GM21367 (cell line): ENCODE measurements around the gene PMS2.
"Not testable (repeated sequence)": the region's sequence is repeated elsewhere in the genome, so short reads cannot be mapped to it uniquely, and the experiment has no call there.

ENCODE experiments used
- ATAC-seq: cut with Tn5 transposase; IDR thresholded peaks from one replicate; pipeline ENCODE4 v1.9.1; 2021; ENCODE audit not compliant: unreplicated experiment

Gene PMS2

DNA sequence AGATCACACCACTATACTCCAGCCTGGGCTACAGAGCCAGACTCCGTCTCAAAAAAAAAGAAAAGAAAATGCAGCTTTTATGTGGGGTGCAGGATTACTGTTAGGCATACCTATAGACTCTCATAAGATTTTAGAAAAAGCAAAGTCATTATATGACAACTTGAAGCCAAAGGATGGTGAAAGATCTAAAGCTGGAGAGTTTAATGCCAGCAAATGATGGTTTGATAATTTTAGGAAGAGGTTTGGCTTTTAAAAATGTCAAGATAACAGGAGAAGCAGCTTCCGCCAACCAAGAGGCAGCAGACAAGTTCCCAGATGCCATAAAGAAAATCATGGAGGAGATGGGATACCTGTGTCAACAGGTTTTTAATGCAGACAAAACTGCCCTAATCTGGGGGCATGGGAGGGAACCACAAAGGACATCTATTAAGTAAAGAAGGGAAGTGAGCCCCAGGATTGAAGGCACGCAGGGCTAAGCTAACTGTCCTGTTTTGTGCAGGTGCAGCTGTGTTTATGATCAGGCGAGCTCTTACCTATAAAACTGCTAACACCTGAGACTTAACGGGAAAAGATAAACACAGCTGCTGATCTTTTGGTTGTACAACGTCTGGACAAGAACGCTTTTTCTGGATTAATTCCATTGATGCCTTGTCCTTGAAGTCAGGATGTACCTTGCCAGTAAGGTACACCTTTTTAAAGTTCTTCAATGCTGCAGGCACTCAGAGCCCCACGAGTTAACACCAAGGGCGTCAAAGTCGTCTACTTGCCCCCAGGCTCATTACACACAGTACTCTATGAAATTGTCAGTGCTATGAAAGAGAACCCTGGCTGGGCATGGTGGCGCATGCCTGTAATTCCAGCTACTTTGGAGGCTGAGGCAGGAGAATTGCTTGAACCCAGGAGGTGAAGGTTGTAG is 11.8 kb upstream of the PMS2 start:
- ATAC-seq, result no peak

DNA sequence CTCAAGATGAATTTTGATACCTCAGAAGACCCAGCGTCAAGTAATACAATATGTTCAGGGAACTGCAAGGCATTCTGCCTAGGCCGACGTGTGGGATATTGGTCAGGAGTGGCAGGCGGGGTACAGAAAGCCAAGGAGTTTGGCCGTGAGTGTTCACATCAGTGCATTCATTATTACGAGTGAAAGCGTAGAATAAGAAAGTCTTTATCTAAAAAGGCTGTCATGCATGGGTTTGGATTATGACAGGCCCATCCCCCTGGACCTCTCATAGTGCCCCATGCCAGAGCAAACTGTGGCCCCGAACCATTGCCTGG is 7.8 kb upstream of the PMS2 start:
- ATAC-seq, result no peak

DNA sequence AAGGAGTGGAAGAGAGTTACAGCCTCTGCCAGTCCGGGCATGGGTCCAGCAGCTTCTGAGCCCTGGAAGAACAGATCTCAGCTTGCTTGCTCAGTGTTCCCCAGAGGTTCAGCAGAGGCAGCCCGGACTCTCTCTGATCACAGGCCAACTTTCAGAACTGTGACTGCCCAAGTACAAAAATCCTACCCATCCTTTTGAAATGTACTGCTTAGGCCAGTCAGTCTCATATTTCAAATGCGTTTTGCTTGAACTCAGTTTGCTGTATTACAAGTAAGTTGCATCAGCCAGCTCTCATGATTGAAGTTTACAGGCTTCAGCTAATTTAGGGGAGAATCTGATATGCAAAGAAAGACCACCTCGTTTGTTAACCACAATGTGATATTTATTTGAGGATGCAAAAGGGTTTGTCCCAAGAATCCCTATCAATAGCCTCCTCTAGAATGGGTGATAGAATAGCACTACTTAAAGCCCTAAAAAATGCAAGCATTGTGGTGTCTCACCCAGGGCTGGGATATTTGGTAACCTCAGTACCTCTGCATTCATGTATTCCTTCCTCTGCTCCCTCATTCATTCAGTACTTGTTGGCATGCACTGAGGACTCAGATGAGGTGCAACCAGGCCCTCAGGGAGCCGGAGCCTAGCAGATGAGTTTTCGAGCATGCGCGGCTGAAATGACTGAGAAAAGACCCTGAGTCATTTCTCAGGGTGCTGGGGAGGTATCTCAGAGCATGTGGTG is 7.2 kb upstream of the PMS2 start:
- no peak for ATAC-seq

DNA sequence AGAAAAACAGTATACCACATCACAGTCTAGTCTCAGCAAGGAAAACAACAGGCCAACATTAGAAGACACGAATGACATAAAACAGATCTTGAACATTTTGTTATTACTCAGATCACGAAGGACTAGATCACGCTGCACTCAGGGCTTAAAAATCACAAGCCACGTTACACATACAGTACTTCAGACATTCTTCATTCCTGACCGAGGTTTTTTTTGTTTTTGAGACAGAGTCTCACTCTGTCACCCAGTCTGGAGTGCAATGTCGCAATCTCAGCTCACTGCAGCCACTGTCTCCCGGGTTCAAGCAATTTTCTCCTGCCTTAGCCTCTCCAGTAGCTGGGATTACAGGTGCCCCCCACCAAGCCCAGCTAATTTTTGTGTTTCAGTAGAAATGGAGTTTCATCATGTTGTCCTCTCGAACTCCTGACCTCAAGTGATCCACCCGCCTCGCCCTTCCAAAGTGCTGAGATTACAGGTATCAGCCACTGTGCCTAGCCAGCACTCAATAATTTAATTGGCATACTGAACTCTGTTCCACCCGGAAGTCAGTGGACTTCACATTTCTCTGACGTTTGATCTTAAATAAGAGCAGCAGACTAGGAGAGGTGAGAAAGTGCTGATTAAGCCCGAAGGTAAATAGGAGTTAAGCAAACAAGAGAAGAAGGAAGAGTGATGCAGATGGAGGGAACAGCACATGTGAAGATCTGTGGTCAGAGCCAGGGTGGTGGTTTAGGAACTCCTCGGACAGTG is 3.7 kb upstream of the PMS2 start:
- no peak for ATAC-seq

DNA sequence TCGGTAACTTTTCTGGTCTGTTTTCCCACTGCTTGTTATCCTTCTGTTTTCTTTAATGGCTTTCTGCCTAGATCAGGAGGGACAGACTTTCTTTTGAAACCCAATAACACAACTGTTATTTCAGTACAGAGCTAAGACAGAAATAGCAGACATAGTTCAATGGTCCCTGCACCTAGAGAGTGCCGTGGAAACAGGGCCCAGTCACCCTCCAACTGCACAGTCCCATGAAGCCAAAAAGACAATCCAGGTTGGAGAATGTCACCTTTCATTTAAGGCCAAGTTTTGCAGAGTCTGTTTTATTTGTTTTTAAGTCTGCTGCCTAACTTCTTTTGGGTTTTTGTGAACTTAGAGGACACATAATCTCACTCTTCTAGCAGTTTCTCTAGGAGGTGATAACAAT is 2.7 kb upstream of the PMS2 start:
- ATAC-seq, result no peak

DNA sequence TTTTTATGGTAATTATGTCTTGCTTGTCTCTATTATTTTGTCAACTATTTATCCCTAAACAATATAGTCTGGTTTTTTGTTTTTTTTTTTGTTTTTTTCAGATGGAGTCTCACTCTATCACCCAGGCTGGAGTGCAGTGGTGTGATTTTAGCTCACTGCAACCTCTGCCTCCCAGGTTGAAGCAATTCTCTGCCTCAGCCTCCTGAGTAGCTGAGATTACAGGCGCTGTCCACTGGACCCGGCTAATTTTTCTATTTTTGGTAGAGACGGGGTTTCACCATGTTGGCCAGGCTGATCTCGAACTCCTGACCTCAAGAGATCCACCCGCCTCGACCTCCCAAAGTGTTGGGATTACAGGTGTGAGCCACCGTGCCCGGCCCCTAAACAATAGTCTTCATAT is 1.5 kb upstream of the PMS2 start:
- ATAC-seq, result not testable (repeated sequence)

DNA sequence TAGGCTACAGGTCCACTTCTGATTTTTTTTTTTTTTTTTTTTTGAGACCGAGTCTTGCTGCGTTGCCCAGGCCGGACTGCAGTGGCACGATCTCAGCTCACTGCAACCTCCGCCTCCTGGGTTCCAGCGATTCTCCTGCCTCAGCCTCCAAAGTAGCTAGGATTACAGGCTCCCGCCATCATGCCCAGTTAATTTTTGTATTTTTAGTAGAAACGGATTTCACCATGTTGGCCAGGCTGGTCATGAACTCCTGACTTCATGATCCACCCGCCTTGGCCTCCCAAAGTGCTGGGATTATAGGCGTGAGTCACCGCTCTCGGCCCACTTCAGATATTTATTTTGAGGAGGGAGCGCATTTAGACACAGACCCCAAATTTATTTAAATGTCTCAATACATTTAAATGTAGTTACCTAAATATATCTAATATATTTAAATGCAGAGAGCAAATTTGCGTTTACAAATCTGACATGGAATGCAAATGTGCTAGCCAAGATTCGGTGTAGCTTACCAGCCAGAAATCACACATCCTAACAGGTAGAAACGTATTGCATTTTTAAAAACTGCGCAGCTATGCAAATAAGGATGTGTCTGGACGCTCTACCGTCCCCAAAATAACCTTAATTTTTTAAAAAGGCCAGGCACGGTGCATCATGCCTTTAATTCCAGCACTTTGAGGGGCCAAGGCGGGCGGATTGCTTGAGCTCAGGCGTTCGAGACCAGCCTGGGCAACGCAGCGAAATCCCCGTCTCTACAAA is 836 bp downstream of the PMS2 start:
- ATAC-seq, result not testable (repeated sequence)

DNA sequence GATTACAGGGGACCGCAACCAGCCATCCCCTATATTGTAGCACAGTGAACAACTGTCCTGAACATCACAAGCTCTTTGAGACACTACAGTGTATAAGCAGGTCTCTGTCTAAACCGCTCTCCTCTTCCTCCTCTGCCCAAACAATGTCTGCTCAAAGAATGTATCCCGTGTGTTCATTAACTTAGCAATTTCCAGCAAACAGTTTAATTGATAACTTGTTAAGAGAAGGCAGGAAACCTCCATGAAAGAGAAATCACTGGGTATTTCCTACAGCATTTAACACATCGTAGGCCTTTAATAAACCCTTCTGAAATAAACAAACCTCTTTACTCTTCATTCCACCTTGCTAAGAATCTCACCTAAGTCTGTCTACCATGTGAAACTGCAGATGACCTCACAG is 1.5 kb downstream of the PMS2 start:
- no peak for ATAC-seq

DNA sequence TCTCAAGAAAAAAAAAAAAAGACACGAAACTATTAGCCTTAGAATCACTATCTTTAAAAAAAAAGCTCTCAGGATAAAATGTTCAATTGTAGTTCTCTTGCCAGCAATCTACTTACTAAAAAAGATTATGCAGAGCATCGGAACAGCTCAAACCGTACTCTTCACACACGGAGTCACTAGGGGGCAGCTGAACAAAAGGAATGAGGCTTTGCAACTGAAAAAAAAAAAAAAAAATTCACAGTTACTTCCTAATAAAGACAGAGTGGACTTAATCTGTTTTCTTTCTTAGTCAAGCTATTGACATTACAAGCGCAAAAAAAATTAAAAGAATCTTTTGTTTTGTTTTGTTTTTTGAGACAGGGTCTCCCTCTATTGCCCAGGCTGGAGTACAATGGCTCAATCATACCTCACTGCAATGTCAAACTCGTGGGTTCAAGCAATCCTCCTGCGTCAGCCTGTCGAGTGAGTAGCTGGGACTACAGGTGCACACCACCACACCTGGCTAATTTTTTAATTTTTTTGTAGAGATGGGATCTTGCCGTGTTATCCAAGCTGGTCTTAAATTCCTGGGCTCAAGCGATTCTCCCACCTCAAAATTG is 11.5 kb downstream of the PMS2 start:
- no peak for ATAC-seq

DNA sequence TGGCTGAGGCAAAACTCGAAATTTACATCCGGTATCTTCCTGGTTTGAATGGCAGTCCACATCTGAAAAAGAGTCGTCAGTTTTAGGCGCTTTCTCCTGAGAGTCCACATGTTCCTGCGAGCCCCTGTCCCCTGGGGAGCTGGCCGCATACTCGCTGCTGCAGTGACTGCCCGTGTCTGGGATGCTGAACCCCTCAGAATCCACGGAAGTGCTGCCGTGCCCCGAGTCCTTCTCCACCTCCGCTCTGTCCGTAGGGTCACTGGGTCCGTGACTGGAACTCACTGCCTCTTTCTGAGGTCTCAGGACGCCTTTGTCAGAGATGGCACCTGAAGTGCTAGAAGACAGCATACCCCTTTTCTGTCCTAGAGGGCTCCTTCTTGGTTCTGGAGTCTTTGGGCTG is 21.8 kb downstream of the PMS2 start:
- ATAC-seq, result not testable (repeated sequence)

DNA sequence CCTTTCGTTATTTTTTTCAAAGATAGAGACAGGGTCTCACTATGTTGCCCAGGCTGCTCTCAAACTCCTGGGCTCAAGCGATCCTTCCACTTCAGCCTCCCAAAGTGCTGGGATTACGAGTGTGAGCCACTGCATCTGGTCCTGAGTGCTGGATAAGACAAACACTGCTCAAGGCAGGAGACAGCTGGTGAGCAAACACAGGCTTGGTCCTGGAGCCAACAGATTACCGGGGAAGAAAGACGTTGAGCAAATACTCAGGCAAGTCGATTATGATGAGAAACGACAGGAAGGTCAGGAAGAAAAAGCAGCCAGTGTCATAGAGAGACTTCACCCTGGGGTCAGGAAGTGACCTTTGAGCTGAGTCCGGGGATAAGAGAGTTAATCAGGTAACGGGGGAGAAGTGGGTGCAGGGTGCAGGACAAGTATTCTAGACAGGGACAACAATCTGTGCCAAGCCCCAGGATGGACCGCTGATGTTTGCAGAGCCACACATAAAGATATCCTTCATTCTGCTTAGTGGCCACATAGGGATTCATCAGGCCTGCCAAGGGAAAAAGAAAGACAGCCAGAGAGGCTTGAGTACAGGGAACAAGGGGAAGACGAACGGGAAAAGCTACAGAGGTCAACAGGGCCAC is 29.1 kb downstream of the PMS2 start:
- not testable (repeated sequence) for ATAC-seq

DNA sequence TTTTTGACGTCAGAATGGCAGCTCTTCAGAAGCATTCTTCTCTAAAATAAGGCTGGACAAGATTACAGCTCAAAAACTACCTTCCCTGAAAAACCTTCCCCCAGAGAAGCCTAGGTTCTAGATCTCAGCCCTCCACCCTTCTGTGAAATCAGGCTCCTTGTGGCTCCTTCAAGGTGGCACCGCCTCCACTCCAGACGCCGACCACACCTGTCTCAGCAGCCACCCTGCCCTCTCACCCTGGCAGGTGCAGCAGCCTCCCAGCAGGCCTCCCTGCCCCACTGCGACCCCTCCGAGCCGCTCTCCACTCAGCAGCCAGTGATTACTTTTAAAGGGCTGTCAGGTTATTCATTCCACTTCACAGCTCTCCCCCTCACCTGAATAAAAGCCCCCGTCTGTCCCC is 35.3 kb downstream of the PMS2 start:
- ATAC-seq, result not testable (repeated sequence)

DNA sequence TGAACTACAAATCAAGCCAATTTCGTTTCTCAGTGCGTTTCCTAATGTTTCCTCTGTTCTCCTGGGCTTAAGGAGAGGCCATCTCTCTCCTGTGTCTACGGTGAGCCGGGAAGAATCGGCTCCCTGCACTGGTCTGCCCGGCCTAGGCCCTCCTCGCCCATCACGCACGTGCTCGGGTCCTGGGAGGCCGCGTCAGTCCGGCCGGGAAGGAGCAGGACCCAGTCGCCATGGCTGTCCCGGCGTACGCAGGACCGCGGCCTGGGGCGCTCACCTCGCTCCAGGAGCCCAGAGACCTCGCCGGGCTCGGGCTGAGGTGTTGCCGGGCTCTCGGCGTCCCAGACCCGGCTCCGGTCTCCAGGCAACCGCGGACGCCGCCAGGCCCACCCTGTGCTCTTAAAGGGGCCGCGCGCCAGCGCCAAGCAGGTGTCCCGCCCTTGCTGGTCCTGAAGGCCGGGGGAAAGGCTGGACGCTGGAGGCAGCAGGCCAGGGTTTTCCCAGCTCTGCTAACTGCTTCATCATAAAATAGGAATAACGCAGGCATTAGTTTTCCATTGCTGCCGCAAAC is 38.4 kb downstream of the PMS2 start, which contains the start of gene RSPH10B:
TSS of gene RSPH10B (minus strand) at position 343 of the 565 bp plus-strand sequence. CDS start 3,573 bp downstream, outside the sequence.
- not testable (repeated sequence) for ATAC-seq

DNA sequence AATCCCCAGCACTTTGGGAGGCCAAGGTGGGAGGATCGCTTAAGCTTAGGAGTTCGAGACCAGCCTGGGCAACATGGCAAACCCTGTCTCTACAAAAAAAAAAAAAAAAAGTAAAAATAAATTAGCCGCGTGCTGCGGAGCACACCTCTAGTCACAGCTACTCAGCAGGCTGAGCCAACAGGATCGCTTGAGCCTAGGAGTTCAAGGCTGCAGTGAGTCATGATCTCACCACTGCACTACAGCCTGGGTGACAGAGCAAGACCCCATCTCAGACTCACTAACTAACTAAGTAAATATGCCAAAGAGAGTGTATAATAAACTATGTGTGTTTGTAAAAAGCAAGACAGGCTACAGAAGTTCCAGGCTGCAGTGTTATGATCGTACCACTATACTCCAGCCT is 45.0 kb downstream of the PMS2 start:
- not testable (repeated sequence) for ATAC-seq

DNA sequence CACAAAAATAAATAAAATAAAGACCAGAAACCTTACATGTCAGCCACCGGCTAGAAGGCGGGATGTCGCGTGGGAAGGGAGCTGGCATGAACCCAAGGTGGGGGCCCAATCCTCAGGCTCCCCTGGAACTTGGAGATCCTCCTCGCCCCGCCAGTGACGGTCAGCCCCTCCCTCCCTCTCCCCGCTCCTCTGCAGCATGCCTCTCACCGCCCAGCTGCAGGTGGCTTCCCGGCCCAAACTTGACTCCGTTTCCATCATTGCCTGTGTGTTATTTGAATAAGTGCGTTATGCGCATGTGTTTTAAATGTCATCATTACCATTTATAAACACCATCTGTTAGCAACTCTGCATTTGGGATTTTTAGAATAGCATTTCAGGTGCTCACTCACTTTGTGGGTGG is 45.6 kb downstream of the PMS2 start:
- not testable (repeated sequence) for ATAC-seq

DNA sequence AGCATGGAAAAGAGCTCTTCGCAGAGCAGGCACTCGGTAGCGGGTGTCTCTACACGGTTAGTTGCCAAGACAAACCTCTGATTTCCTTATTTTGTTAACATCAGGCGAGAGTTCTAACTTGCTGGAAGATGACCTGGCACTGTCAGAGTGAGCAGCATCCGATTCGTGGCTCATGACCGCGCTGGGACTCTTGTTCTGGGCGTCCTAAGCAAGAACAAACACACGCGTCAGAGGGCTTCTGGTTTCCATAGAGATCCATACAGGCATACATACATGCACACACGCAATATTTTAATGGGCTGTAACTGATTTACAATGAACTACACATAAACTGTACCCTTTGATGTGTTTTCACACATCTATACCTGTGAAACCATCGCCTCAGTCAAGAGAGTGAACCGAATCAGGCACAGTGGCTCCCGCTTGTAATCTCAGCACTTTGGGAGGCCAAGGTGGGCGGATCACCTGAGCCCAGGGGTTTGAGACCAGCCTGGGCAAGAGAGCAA is 73.9 kb downstream of the PMS2 start:
- not testable (repeated sequence) for ATAC-seq

DNA sequence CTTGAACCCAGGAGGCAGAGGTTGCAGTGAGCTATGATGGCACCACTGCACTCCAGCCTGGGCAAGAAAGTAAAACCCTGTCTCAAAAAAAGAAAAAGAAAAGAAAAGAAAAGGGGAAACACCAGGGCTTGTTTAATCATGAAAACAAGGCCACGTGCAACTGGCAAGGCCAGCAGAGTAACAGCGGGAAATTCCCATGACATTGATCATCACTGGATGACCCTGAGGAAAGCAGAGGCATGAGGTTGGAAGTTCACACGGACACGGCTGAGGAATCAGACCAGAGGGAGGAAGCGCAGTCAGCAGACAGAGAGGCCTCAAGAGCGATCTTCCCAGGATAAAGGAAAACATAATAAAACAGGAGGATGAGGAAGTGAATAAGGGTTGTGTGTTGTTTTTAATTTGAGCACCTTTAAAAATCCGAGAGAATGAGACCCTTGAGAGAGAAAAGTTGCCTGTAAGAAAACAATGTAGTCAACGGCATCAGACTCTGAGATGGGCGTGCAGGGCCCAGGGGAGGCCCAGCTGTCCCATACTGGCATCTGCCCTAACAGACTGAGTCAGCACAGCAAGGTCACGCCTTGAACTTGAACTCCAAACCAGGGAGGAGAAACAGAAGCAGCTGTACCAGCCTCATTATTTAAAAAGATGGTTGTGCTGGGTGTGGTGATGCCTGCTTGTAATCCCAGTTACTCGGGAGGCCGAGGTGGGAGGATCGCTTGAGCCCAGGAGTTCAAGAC is 76.8 kb downstream of the PMS2 start:
- ATAC-seq, result not testable (repeated sequence)

DNA sequence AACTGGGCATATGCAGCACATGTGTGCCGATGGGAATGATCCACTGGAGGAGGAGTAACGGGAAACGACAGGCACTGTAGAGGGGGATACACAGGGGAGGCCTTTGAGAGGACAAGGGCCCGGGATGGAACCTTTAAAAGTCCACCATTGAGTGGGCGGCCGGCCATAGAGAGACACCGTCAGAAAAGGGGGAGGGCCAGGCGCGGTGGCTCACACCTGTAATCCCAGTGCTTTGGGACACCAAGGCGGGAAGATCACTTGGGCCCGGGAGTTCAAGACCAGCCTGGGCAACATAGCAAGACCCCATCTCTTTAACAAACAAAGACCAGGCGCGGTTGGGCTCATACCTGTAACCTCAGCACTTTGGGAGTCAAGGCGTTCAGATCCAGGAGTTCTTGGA is 77.6 kb downstream of the PMS2 start:
- ATAC-seq, result not testable (repeated sequence)

DNA sequence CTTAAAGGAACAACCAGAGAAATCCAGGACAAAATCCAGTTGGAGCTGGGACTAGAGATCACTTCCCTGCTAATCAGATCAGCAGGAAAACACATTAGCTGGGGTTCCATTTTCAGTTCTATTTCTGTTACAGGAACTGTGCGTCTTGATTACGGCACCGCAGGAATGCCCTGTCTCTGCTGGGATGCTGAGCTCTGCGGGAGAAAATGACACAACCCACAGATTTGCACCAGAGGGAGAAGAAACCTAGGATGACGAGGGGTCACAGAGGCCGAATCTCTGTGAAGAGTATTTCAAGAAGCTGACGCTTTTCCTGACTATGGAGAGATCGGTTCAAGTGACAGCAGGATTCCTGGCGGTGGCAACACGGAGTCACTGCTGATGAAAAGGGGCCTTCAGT is 78.6 kb downstream of the PMS2 start:
- not testable (repeated sequence) for ATAC-seq
